Endothelial cell of umbilical vein (primary cell): Measurements from ENCODE around the gene TMEM167A. TPM values are rescaled to one million over a fixed set of nuclear protein-coding genes. Genes with fewer than 3 reads are reported as not detected.

Experiments
- BruUV-seq: library from RNA; stranded (reverse); fragments of 400-500 nt; replicated peaks from 2 replicates; lab custom pipeline; 2021; lab: Mats Ljungman, UMichigan
- CTCF ChIA-PET: fragments of 300-600, 350-600 bp; sonication (Branson Sonifier 250); formaldehyde crosslinking; loops from one replicate; lab custom pipeline; 2021; ENCODE audit warnings: antibody characterized with exemption, inconsistent platforms; lab: Charles Lee
- POLR2A ChIA-PET: fragments of 300-600, 350-600 bp; sonication (Branson Sonifier 250); formaldehyde crosslinking; loops from one replicate; lab custom pipeline; 2021; ENCODE audit warnings: antibody characterized with exemption, inconsistent platforms; lab: Charles Lee
- DNase-seq: peaks from one replicate; pipeline ENCODE4 v3.0.0-alpha.2; 2011; ENCODE audit warnings: low read depth, low spot score
- FAIRE-seq: peaks from 2 replicates; lab custom pipeline; 2011; peaks lifted over from hg19 to GRCh38; lab: Jason Lieb, UNC
- H2AFZ ChIP-seq: 2 replicates; pipeline ENCODE4 v1.6.0; 2012; ENCODE audit warnings: low read depth, low read length, control low read depth, inconsistent platforms
- H3K27ac ChIP-seq: 2 replicates; pipeline ENCODE4 v1.5.1; 2011; ENCODE audit warnings: low read depth, mild to moderate bottlenecking, control low read depth, low read length, moderate library complexity; ENCODE audit not compliant: insufficient read depth
- H3K27me3 ChIP-seq, 2 experiments: 2 replicates each; pipeline versions ENCODE4 v1.6.0 to v1.6.1; 2011; ENCODE audit warnings: low read length in 2 of 2, mixed read lengths in 1 of 2; ENCODE audit not compliant: control insufficient read depth in 2 of 2, insufficient read depth in 2 of 2
- H3K36me3 ChIP-seq, 2 experiments: 2 replicates in 1 of 2; 3 replicates in 1 of 2; pipeline ENCODE4 v1.5.1; 2011; ENCODE audit warnings: low read length in 2 of 2, mild to moderate bottlenecking in 1 of 2, moderate library complexity in 1 of 2; ENCODE audit not compliant: control insufficient read depth in 2 of 2, insufficient read depth in 2 of 2; ENCODE audit errors: extremely low read depth in 1 of 2
- H3K4me1 ChIP-seq: 3 replicates; pipeline ENCODE4 v1.5.1; 2011; ENCODE audit warnings: mild to moderate bottlenecking, low read length; ENCODE audit not compliant: control insufficient read depth, insufficient read depth; ENCODE audit errors: extremely low read depth
- H3K4me2 ChIP-seq: 2 replicates; pipeline ENCODE4 v1.6.1; 2011; ENCODE audit warnings: low read length, control low read depth, mixed read lengths; ENCODE audit not compliant: insufficient read depth
- H3K4me3 ChIP-seq, 3 experiments: fragments of 200-600 bp in 1 of 3; sonication (generic), shearing (Covaris generic) in 1 of 3; replicated peaks in 1 of 3; 2 replicates each; pipeline ENCODE4 v1.5.1; 2011 to 2016; ENCODE audit warnings: control low read depth in 3 of 3, low read length in 3 of 3, mild to moderate bottlenecking in 2 of 3, inconsistent platforms in 1 of 3, low read depth in 1 of 3, moderate library complexity in 1 of 3; ENCODE audit not compliant: insufficient read depth in 1 of 3
- H3K79me2 ChIP-seq: 2 replicates; pipeline ENCODE4 v1.6.0; 2012; ENCODE audit warnings: low read length, inconsistent platforms; ENCODE audit not compliant: control insufficient read depth, insufficient read depth
- H3K9ac ChIP-seq: replicated peaks from 2 replicates; pipeline ENCODE3; 2011; ENCODE audit warnings: low read length, control low read depth; ENCODE audit not compliant: insufficient read depth; ENCODE audit errors: extremely low read depth
- H3K9me1 ChIP-seq: replicated peaks from 3 replicates; pipeline ENCODE4 v1.6.0; 2011; ENCODE audit warnings: mild to moderate bottlenecking, low read length; ENCODE audit not compliant: control insufficient read depth, insufficient read depth; ENCODE audit errors: extremely low read depth
- H3K9me3 ChIP-seq: replicated peaks from 2 replicates; pipeline ENCODE4 v1.5.1; 2012; ENCODE audit warnings: low read length, inconsistent platforms; ENCODE audit not compliant: control insufficient read depth, insufficient read depth
- H4K20me1 ChIP-seq: replicated peaks from 2 replicates; pipeline ENCODE3; 2011; ENCODE audit warnings: mild to moderate bottlenecking, low read length; ENCODE audit not compliant: control insufficient read depth, insufficient read depth; ENCODE audit errors: extremely low read depth
- EZH2 ChIP-seq: IDR thresholded peaks from 2 replicates; pipeline ENCODE4 v1.6.1; 2012; ENCODE audit warnings: borderline replicate concordance, low read depth, mild to moderate bottlenecking, moderate library complexity, low read length, inconsistent platforms; ENCODE audit not compliant: severe bottlenecking
- FOS ChIP-seq: IDR thresholded peaks from 2 replicates; pipeline ENCODE4 v1.6.1; 2011; ENCODE audit warnings: mild to moderate bottlenecking, low read length, moderate library complexity, borderline replicate concordance; ENCODE audit not compliant: insufficient read depth
- GATA2 ChIP-seq: IDR thresholded peaks from 2 replicates; pipeline ENCODE4 v1.7.0; 2011; ENCODE audit warnings: low read depth, mild to moderate bottlenecking, moderate library complexity, mixed read lengths, low read length; ENCODE audit not compliant: insufficient read length, insufficient read depth
- JUN ChIP-seq: IDR thresholded peaks from 2 replicates; pipeline ENCODE4 v1.6.1; 2011; ENCODE audit warnings: borderline replicate concordance, low read depth; ENCODE audit not compliant: insufficient read length, insufficient read depth
- MYC ChIP-seq: IDR thresholded peaks from one replicate; pipeline ENCODE4 v1.6.1; 2011; ENCODE audit warnings: mild to moderate bottlenecking, low read depth, low read length
- POLR2A ChIP-seq: IDR thresholded peaks from 2 replicates; pipeline ENCODE4 v1.6.1; 2012; ENCODE audit warnings: low read depth, mild to moderate bottlenecking, control low read depth, low read length
- POLR2AphosphoS5 ChIP-seq: IDR thresholded peaks from 2 replicates; pipeline ENCODE4 v1.6.1; 2012; ENCODE audit warnings: low read depth, mild to moderate bottlenecking, control low read depth, low read length, moderate library complexity; ENCODE audit not compliant: insufficient read depth
- dilution Hi-C: fragments of 300-500 bp; cut with MboI; formaldehyde crosslinking; loops from one replicate; pipeline ENCODE4 v1.15.0; 2019; ENCODE audit warnings: low sequenced_read_pairs; ENCODE audit not compliant: extremely low pct_ligation_motif_present
- intact Hi-C: fragments of 100-400 bp; cut with micrococcal nuclease; formaldehyde crosslinking; loops from one replicate; pipeline ENCODE4 v1.10.0; 2022
- polyA plus RNA-seq, 4 experiments: library from polyadenylated mRNA; depleted of rRNA in 3 of 4; stranded (reverse) in 3 of 4; unstranded in 1 of 4; fragments of >200 nt; gene quantifications; 2 replicates each; pipeline versions ENCODE4 v1.2.1 to v1.2.3, GENCODE V29; 2011 to 2012; ENCODE audit warnings: missing spikeins in 1 of 4
- total RNA-seq: library from RNA; stranded (reverse); gene quantifications from 2 replicates; pipeline ENCODE4 v1.2.3, GENCODE V29; 2021
- TF ChIP-seq, protein P1 (sequence below), 2 donors: IDR thresholded peaks; 1 replicate in 1 of 2; 2 replicates in 1 of 2; pipeline ENCODE4 v1.5.1; 2011; ENCODE audit warnings: low read length in 2 of 2, mild to moderate bottlenecking in 2 of 2, moderate library complexity in 2 of 2, control low read depth in 1 of 2, inconsistent platforms in 1 of 2, low read depth in 1 of 2; ENCODE audit not compliant: insufficient read depth in 1 of 2; ENCODE audit errors: extremely low read depth in 1 of 2
- TF ChIP-seq, protein P2 (sequence below): IDR thresholded peaks from 2 replicates; pipeline ENCODE4 v1.6.1; 2011; ENCODE audit not compliant: insufficient read depth, insufficient read length

Gene TMEM167A
- total and polyA plus RNA-seq, 2 donors (not counting 3 experiments of a cell fraction or from before 2014, with no cell fraction given) = 20.2 to 64.4 TPM

DNA sequence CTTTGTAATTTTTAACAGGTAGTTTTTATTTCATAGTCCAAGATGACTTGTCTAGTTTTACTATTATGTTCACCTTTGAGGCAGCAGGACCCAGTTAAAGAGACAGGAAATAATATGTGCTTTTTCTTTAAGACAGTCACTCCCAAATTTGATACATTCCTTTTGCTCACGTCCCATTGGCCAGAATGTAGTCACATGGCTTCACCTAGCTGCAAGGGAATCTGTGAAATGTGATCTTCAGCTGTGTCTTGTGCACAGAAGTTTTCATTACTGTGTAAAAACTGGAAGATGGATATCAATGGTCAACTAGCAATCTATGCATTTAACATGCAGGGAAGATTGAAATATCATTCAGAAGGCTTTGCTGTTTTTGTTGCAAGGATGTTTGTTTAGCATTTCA is 41.3 kb upstream of the TMEM167A start:
- Histone ChIP-seq H3K9ac (no peak overlapping the region), H3K9me1 (no peaks in the 10 kb centered on the region), H3K4me2 (no peak overlapping the region), H3K27me3 (no peaks in the 10 kb centered on the region), H3K4me3 (no peak overlapping the region), H3K4me1 (no peaks in the 10 kb centered on the region), H3K27ac (no peak overlapping the region), H3K79me2 (no peaks in the 10 kb centered on the region), H3K9me3 (peaks cover 2% of the 10 kb centered on the region), H2AFZ (no peak overlapping the region), H4K20me1 (no peaks in the 10 kb centered on the region), H3K36me3 (no peaks in the 10 kb centered on the region)
- ChIA-PET POLR2A (no interaction called here), CTCF (no interaction called here)
- intact Hi-C loops (no loop called here), dilution Hi-C loops (no loop called here)
- FAIRE-seq (no peak), DNase-seq (no peak)
- TF ChIP-seq MYC = no peak
- no peak for TF ChIP-seq EZH2
- TF ChIP-seq, protein P1, sequence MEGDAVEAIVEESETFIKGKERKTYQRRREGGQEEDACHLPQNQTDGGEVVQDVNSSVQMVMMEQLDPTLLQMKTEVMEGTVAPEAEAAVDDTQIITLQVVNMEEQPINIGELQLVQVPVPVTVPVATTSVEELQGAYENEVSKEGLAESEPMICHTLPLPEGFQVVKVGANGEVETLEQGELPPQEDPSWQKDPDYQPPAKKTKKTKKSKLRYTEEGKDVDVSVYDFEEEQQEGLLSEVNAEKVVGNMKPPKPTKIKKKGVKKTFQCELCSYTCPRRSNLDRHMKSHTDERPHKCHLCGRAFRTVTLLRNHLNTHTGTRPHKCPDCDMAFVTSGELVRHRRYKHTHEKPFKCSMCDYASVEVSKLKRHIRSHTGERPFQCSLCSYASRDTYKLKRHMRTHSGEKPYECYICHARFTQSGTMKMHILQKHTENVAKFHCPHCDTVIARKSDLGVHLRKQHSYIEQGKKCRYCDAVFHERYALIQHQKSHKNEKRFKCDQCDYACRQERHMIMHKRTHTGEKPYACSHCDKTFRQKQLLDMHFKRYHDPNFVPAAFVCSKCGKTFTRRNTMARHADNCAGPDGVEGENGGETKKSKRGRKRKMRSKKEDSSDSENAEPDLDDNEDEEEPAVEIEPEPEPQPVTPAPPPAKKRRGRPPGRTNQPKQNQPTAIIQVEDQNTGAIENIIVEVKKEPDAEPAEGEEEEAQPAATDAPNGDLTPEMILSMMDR (IDR thresholded peaks at IDR 0.05; ENCODE audit: extremely low read depth in 1 of 2, insufficient read depth in 1 of 2, low read depth in 1 of 2, low read length in 2 of 2) = no peak
- TF ChIP-seq POLR2A = no peak
- TF ChIP-seq GATA2 = no peak
- no TSS peak for BruUV-seq

DNA sequence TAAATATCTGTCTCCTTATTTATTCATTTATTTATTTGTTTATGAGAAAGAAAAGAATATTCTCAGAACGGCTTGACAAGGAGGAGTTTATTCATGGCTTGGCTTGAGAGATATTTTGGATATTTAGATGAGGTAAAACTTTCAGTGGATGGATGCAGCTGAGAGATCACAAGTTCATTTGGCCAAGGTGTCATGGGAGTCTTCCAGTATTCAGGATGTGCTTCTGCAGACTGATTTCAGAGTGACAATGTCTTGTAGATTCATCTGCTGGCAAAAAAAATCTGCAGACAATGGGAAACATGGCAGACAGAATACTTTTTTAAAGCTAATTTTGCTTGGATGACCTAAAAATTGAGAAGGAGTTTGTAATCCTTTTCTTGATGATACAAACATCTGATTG is 38.6 kb upstream of the TMEM167A start:
- Histone ChIP-seq H3K27ac (no peak overlapping the region), H3K4me2 (no peak overlapping the region), H3K36me3 (no peaks in the 10 kb centered on the region), H3K9me3 (peaks cover 4% of the 10 kb centered on the region), H3K9me1 (no peaks in the 10 kb centered on the region), H4K20me1 (no peaks in the 10 kb centered on the region), H3K9ac (no peak overlapping the region), H3K4me3 (no peak overlapping the region), H3K27me3 (no peaks in the 10 kb centered on the region), H3K4me1 (no peaks in the 10 kb centered on the region), H2AFZ (no peak overlapping the region), H3K79me2 (no peaks in the 10 kb centered on the region)
- BruUV-seq = no TSS peak
- no peak for DNase-seq
- POLR2A ChIA-PET = no interaction called here
- FAIRE-seq = no peak
- intact Hi-C loops (no loop called here), dilution Hi-C loops (no loop called here)
- CTCF ChIA-PET = no interaction called here
- TF ChIP-seq JUN (no peak), GATA2 (no peak), MYC (no peak), FOS (no peak), EZH2 (no peak), POLR2A (no peak), POLR2AphosphoS5 (no peak)
- TF ChIP-seq, protein P2, sequence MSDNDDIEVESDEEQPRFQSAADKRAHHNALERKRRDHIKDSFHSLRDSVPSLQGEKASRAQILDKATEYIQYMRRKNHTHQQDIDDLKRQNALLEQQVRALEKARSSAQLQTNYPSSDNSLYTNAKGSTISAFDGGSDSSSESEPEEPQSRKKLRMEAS = no peak
- TF ChIP-seq, protein P1 (IDR thresholded peaks at IDR 0.05; ENCODE audit: extremely low read depth in 1 of 2, insufficient read depth in 1 of 2, low read depth in 1 of 2, low read length in 2 of 2) = no peak
